ENCODE data around the gene ACHE. TPM values are rescaled to one million over a fixed set of nuclear protein-coding genes. Genes with fewer than 3 reads are reported as not detected.

ACHE gene
- total and polyA plus RNA-seq, 4 experiments from 2014 or later, result not detected

GRCh38 chr7:100888291-100888987 is 7.2 kb downstream of the ACHE start:
- ChIA-PET POLR2A (ENCODE audit: partially characterized antibody) (interaction anchor here (1.0 to 7.1 kb wide), 9 partner anchors 12 to 460 kb away, joined by 3 to 243 read pairs (median 5); partner anchors contain the start of genes MEPCE, POP7, SLC12A9 and SRRT), CTCF (ENCODE audit: partially characterized antibody) (interaction anchor here (1.1 to 2.6 kb wide), 6 partner anchors 9 to 192 kb away, joined by 3 to 18 read pairs (median 6); partner anchors contain the start of genes POP7, SLC12A9 and SRRT)
- H3K27me3 Mint-ChIP-seq, result peaks cover 9 to 15% of the 10 kb centered on the region in 2 donors
- H3K27me3 ChIP-seq (ENCODE audit: insufficient read depth, low read length), result no peaks in the 10 kb centered on the region
- H3K9me3 Mint-ChIP-seq, result peaks cover 0 to 10% (median 0%) of the 10 kb centered on the region in 8 donors
- H3K36me3 ChIP-seq (ENCODE audit: insufficient read depth, low read length), result peaks cover 41% of the 10 kb centered on the region
- peak overlapping the region; percentile 81 for H3K27ac ChIP-seq (ENCODE audit: low read depth, low read length)
- no peaks in the 10 kb centered on the region for H3K9me3 ChIP-seq (ENCODE audit: control insufficient read depth in 1 of 2, low read length in 2 of 2)
- peak overlapping the region; percentile 92 to 98 (median 95) for H3K27ac Mint-ChIP-seq
- H3K4me1 Mint-ChIP-seq, result peaks cover 31 to 71% (median 47%) of the 10 kb centered on the region in 4 donors
- H3K4me3 ChIP-seq (ENCODE audit: low read length in 2 of 2), result peak overlapping the region; percentile 0 to 63
- H3K4me3 Mint-ChIP-seq, result peak overlapping the region; percentile 81 to 95 (median 87)
- H3K36me3 Mint-ChIP-seq, result peaks cover 49 to 50% of the 10 kb centered on the region in 2 donors
- H3K4me1 ChIP-seq (ENCODE audit: insufficient read depth, low read length), result peaks cover 53% of the 10 kb centered on the region
- intact Hi-C loops (cut with micrococcal nuclease), result loop anchor here (2.0 to 5.0 kb wide), 4 partner anchors 51 to 460 kb away; partner anchors contain the start of genes FIS1, MEPCE, VGF and ZCWPW1
- peak in 1 of 5 donors; percentile 36 for DNase-seq

- ChIA-PET CTCF (ENCODE audit: partially characterized antibody) (interaction anchor here (1.1 to 2.6 kb wide), 7 partner anchors 10 to 304 kb away, joined by 3 to 18 read pairs (median 4); partner anchors contain the start of genes POP7, SLC12A9 and SRRT), POLR2A (ENCODE audit: partially characterized antibody) (interaction anchor here (0.7 to 7.1 kb wide), 10 partner anchors 12 to 968 kb away, joined by 3 to 243 read pairs (median 4); partner anchors contain the start of genes AP4M1, MCM7, MEPCE and POP7)
- peak overlapping the region; percentile 92 to 98 (median 95) for H3K27ac Mint-ChIP-seq
- Histone ChIP-seq H3K27me3 (ENCODE audit: insufficient read depth, low read length) (no peaks in the 10 kb centered on the region), H3K36me3 (ENCODE audit: insufficient read depth, low read length) (peaks cover 48% of the 10 kb centered on the region), H3K4me3 (ENCODE audit: low read length in 2 of 2) (peak overlapping the region in 1 of 2 donors; percentile 63), H3K4me1 (ENCODE audit: insufficient read depth, low read length) (peaks cover 53% of the 10 kb centered on the region), H3K27ac (ENCODE audit: low read depth, low read length) (peak overlapping the region; percentile 81), H3K9me3 (ENCODE audit: control insufficient read depth in 1 of 2, low read length in 2 of 2) (no peaks in the 10 kb centered on the region)
- H3K4me1 Mint-ChIP-seq, result peaks cover 34 to 68% (median 50%) of the 10 kb centered on the region in 4 donors
- H3K9me3 Mint-ChIP-seq, result peaks cover 0 to 10% (median 0%) of the 10 kb centered on the region in 8 donors
- peak overlapping the region; percentile 81 to 95 (median 87) for H3K4me3 Mint-ChIP-seq
- H3K27me3 Mint-ChIP-seq, result peaks cover 6 to 11% of the 10 kb centered on the region in 2 donors
- peaks cover 55 to 56% of the 10 kb centered on the region in 2 donors for H3K36me3 Mint-ChIP-seq
- peak; percentile 66 to 84 (median 73) for DNase-seq
- intact Hi-C loops (cut with micrococcal nuclease), result loop anchor here (1.0 to 5.0 kb wide), 5 partner anchors 12 to 459 kb away; partner anchors contain the start of genes FIS1, MEPCE, SRRT and VGF
Observed at GRCh38 chr7:100887516-100888290, 8.0 kb downstream of the ACHE start.

GRCh38 chr7:100886936-100887515 is 8.7 kb downstream of the ACHE start:
- peak in 2 of 5 donors; percentile 32 to 45 for DNase-seq
- ChIA-PET CTCF (ENCODE audit: partially characterized antibody) (interaction anchor here (1.1 to 1.9 kb wide), 4 partner anchors 12 to 305 kb away, joined by 3 to 6 read pairs (median 5); partner anchors contain the start of genes POP7, SLC12A9 and SRRT), POLR2A (ENCODE audit: partially characterized antibody) (interaction anchor here (0.7 to 7.1 kb wide), 9 partner anchors 11 to 968 kb away, joined by 3 to 243 read pairs (median 4); partner anchors contain the start of genes AP4M1, MCM7, MEPCE and POP7)
- peak overlapping the region; percentile 81 to 95 (median 87) for H3K4me3 Mint-ChIP-seq
- Histone ChIP-seq H3K4me3 (ENCODE audit: low read length in 2 of 2) (peak overlapping the region in 1 of 2 donors; percentile 63), H3K36me3 (ENCODE audit: insufficient read depth, low read length) (peaks cover 54% of the 10 kb centered on the region), H3K27ac (ENCODE audit: low read depth, low read length) (peak overlapping the region; percentile 81), H3K27me3 (ENCODE audit: insufficient read depth, low read length) (no peaks in the 10 kb centered on the region), H3K4me1 (ENCODE audit: insufficient read depth, low read length) (peaks cover 53% of the 10 kb centered on the region), H3K9me3 (ENCODE audit: control insufficient read depth in 1 of 2, low read length in 2 of 2) (no peaks in the 10 kb centered on the region)
- intact Hi-C loops (cut with micrococcal nuclease), result loop anchor here (1.0 to 5.0 kb wide), 3 partner anchors 12 to 280 kb away; partner anchors contain the start of genes SRRT and VGF
- peaks cover 5 to 9% of the 10 kb centered on the region in 2 donors for H3K27me3 Mint-ChIP-seq
- peaks cover 55 to 60% of the 10 kb centered on the region in 2 donors for H3K36me3 Mint-ChIP-seq
- peaks cover 33 to 65% (median 50%) of the 10 kb centered on the region in 4 donors for H3K4me1 Mint-ChIP-seq
- H3K27ac Mint-ChIP-seq, result peak overlapping the region; percentile 92 to 98 (median 95)
- H3K9me3 Mint-ChIP-seq, result peaks cover 0 to 10% (median 0%) of the 10 kb centered on the region in 8 donors

- Histone ChIP-seq H3K9me3 (ENCODE audit: control insufficient read depth in 1 of 2, low read length in 2 of 2) (no peaks in the 10 kb centered on the region), H3K27me3 (ENCODE audit: insufficient read depth, low read length) (no peaks in the 10 kb centered on the region), H3K36me3 (ENCODE audit: insufficient read depth, low read length) (peaks cover 61% of the 10 kb centered on the region), H3K4me1 (ENCODE audit: insufficient read depth, low read length) (peaks cover 51% of the 10 kb centered on the region), H3K27ac (ENCODE audit: low read depth, low read length) (peak overlapping the region; percentile 36), H3K4me3 (ENCODE audit: low read length in 2 of 2) (no peak overlapping the region)
- H3K4me3 Mint-ChIP-seq, result peak overlapping the region in 7 of 8 donors; percentile 1 to 95 (median 13)
- H3K9me3 Mint-ChIP-seq, result peaks cover 0 to 10% (median 0%) of the 10 kb centered on the region in 8 donors
- H3K36me3 Mint-ChIP-seq, result peaks cover 58 to 65% of the 10 kb centered on the region in 2 donors
- H3K4me1 Mint-ChIP-seq, result peaks cover 31 to 62% (median 47%) of the 10 kb centered on the region in 4 donors
- peaks cover 2% of the 10 kb centered on the region in 2 donors for H3K27me3 Mint-ChIP-seq
- DNase-seq, result no peak
- ChIA-PET CTCF (ENCODE audit: partially characterized antibody) (interaction anchor here (1.1 to 1.9 kb wide), 3 partner anchors 34 to 306 kb away, joined by 3 to 6 read pairs (median 4); partner anchors contain the start of genes POP7 and SLC12A9), POLR2A (ENCODE audit: partially characterized antibody) (interaction anchor here (0.6 to 7.1 kb wide), 4 partner anchors 10 to 457 kb away, joined by 3 to 243 read pairs (median 20); partner anchors contain the start of genes MEPCE, SLC12A9 and SRRT)
- H3K27ac Mint-ChIP-seq, result peak overlapping the region; percentile 57 to 97 (median 93)
- intact Hi-C loops (cut with micrococcal nuclease), result loop anchor here (5.0 kb wide), 2 partner anchors 49 to 281 kb away; partner anchors contain the start of gene VGF
Observed at GRCh38 chr7:100886142-100886935, 9.3 kb downstream of the ACHE start.

GRCh38 chr7:100885440-100886141 is 10.1 kb downstream of the ACHE start:
- Mint-ChIP-seq H3K27ac (peak overlapping the region; percentile 57 to 97 (median 83)), H3K4me1 (peaks cover 32 to 60% (median 45%) of the 10 kb centered on the region in 4 donors), H3K36me3 (peaks cover 66 to 71% of the 10 kb centered on the region in 2 donors), H3K27me3 (peaks cover 0 to 2% of the 10 kb centered on the region in 2 donors), H3K4me3 (peak overlapping the region in 4 of 8 donors; percentile 17 to 70 (median 30)), H3K9me3 (peaks cover 0 to 12% (median 0%) of the 10 kb centered on the region in 8 donors)
- no peaks in the 10 kb centered on the region for H3K27me3 ChIP-seq (ENCODE audit: insufficient read depth, low read length)
- peak overlapping the region; percentile 36 for H3K27ac ChIP-seq (ENCODE audit: low read depth, low read length)
- intact Hi-C loops (cut with micrococcal nuclease), result loop anchor here (5.0 kb wide), 2 partner anchors 48 to 282 kb away; partner anchors contain the start of gene VGF
- CTCF ChIA-PET (ENCODE audit: partially characterized antibody), result interaction anchor here (1.6 to 1.9 kb wide), 2 partner anchors 34 to 180 kb away, joined by 4 to 6 read pairs; partner anchors contain the start of genes POP7 and SLC12A9
- DNase-seq, result no peak
- no peak overlapping the region for H3K4me3 ChIP-seq (ENCODE audit: low read length in 2 of 2)
- POLR2A ChIA-PET (ENCODE audit: partially characterized antibody), result interaction anchor here (1.8 to 7.1 kb wide), 2 partner anchors 10 to 15 kb away, joined by 5 to 243 read pairs; partner anchors contain the start of gene SRRT
- H3K9me3 ChIP-seq (ENCODE audit: control insufficient read depth in 1 of 2, low read length in 2 of 2), result no peaks in the 10 kb centered on the region
- peaks cover 67% of the 10 kb centered on the region for H3K36me3 ChIP-seq (ENCODE audit: insufficient read depth, low read length)
- H3K4me1 ChIP-seq (ENCODE audit: insufficient read depth, low read length), result peaks cover 44% of the 10 kb centered on the region

All from CD4-positive, alpha-beta memory T cell (primary cell).